ENCODE results near the gene LEAP2.

LEAP2 gene, protein sequence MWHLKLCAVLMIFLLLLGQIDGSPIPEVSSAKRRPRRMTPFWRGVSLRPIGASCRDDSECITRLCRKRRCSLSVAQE

DNA sequence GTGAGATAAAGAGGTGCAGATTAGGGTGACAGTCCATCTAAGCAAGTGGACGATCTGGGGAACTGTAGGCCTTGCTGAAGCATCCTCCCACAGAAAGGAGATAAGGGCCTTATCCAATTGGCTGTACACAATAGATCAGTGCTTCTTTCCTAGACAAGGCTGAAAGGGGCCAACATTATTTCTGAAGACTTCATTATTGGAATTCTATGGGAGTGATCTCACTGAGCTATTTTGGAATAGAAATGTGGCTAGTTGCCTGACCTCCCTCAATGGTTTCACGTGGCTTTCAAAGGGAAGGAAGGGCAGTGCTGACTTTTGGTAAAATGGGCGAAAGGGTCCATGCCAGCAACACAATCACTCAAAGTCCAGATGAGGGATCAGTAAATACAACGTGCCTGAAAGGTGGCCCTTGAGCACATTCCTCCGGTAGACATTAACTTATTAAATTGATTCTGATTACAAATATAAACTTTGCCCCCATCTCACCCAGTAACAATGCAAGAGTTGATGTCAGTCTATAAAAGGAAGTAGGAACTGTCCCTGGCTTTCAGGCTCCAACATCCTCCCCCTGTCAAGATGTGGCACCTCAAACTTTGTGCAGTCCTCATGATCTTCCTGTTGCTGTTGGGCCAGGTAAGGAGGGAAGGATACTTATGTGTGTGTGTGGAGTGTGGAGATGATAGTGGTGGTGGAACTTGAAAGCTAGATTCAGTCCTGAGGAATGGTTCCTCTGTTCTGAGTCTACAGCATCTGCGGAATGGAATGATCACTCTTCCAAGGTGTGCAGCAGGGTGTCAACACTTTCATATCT is at the start of gene LEAP2:
Gene LEAP2, plus strand, starts transcription at position 550 of the 811 bp plus-strand sequence. Its CDS starts 27 bp downstream, at position 577.
- no peak for DNase-seq

DNA sequence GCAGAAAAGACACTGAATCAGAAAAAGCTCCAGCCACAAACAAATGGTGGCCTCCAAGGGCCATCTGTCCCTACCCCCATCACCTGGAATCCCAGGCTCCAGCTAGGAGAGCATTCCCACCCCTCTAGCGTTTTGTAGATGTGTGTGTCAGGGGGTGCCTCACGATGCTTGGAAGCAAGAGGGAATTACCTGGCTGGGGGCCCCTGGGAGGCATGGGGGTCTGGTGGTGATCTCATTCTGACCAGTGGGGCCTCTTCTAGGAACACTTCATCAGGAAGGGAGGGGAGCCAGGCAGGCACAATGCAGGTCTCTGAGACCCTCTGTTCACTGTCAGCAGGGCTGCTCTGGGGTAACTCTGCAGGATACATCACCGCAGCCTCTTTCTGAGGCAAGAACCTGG is 49.0 kb upstream of the LEAP2 start:
- no peak for DNase-seq

DNA sequence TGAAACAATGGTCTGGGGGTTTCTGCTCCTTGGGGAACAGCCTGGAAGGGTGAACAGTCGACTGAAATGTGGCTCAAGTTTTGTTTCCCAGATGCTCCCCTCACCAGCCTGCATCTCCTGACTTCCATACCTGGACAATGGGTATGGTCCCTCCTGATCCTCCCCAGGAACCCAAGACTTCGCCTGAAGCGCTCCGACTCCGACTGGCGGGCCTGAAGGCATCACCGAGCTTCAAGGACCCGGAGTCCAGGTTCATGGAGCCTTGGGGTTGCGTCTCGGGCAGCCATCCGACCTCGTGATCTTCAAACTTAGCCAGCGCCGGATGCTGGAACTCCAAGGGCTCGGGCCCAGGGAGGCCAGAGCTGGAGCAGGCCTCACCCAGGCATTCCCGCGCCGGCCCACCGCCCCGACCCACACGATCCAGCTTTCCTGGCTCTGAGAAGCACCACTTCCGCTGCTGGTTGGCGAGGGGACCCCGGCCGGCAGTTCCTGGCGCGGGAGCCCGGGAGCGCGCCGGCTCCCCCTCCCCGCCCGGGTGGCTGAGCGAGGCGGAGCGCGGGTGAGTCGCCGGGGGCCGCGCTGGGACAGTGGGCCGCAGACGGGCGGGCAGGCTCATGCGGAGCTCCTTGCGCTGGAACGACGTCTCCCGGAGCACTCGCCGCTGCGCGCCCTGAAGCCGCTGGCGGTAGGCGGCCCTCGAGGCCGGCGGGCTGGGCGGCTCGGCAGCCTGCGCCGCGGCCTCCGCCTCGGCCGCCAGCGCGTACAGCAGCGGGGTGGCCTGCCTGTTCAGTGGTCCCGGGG is 48.2 kb upstream of the LEAP2 start:
- no peak for DNase-seq

DNA sequence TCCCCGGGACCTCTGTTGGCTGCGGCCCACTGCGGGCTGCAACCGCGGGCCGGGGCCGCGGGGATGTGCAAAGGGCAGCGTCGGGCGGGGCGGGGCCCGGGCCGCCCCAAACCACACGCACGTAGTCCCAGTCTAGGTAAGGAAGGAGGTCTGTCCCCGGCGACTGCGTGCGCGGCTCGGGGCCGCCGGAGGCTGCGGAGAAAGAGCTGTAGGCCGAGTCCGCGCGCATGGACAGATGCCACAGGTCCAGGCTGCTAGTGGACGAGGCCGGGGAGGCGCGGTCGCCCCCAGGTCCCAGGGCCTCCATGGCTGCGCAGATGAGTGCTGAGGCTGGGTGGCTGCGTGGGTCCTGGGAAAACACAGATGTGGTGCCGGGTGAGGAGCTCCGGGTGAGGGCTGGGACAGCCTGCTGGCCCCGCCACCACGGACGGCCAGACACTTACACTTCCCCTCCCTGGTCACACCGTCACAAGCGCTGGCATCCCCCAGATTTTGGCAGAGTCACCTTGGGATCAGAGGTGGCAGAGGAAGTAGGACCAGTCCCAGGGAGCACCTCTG is 47.6 kb upstream of the LEAP2 start:
- DNase-seq = no peak

DNA sequence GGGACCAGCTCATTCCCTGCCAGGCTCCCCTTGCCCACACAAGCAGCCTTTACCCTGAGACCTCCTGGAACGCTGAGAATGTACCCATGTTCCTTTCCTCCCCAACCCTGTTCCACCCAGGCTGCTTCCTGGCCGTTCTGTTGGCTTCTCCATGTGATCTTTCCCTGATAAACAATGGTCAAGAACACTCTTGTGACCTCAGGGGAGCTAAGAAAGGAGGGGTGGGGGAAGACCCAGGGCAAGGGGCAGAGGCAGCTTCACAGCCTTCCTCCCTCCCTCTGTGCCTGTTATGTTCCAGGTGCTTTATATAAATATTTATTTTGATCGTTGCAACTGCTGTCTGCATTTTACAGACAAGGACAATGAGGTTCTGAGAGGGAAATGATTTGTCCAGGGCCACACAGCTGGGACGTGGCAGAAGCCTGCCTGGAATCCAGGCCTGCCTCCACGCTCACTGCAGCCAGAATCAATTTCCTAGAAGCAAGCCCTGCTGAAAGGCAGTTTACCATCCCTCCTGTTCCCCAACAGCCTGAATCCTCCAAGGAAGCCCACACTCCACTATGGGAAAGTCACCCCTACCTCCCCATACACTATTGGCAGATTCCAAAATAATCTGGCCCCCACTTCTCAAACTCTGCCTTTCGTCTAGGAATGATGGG is 46.9 kb upstream of the LEAP2 start:
- no peak for DNase-seq

DNA sequence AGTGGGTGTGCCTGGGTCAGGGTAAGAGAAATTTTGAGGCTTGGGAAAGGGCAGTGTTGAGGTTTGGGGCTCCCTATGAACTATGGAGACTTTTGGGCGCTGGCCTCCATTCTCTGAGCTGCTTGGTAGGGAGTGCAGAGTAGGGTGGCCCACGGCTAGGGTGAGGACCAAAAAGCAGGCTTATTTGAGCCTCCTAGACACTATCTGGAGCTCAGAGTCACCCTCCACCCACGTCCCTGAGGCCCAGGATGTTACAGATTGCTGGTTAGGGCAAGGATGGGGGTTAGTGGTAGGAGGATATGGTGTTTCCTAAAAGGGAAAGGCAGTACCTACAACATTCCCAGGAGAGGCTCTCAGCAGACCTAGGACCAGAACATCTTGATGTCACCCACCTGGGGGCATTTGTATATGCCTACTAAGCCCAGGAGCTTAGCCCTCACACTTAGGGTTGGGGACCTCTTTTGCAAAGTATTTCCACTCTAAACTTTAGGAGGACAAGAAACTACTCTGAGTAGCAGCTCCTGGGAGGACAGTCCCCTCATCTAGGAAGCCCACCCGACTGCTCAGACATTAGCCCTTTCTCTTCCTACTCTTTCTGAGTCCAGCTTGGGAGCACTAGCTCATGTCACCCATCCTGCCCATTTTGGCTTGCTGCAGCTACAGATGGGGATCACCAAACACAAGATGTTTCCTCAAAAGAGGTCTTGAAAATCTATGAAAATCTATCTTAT is 45.4 kb upstream of the LEAP2 start:
- no peak for DNase-seq

DNA sequence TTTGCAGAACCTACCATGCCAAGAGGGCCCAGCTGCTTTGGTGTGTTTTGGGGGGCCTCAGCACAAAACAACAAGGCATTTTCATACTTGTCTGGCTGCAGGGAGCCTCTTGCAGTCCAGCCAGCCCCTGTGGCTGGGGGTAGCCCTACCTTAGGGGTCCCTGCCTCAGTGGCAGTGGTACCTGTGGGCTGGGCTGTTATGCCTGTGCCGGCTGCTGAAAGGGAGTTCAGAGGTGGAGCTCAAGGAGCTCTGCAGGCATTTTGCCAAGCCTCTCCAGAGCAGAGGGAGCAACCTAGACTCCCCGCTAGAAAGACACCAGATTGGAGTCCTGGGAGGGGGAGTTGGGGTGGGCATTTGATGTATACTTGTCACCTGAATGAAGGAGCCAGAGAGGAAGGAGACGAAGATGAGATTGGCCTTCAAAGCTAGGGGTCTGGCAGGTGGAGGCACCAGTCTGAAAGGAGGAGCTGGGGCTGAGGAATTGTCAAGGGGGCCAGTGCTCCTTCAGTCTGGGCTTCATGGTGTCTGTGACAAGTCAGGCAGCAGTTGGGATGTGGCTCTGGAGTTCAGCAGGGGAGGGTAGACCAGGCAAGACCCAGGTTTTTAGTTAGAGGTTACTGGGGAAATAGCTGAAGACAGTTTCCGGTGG is 44.5 kb upstream of the LEAP2 start:
- no peak for DNase-seq

DNA sequence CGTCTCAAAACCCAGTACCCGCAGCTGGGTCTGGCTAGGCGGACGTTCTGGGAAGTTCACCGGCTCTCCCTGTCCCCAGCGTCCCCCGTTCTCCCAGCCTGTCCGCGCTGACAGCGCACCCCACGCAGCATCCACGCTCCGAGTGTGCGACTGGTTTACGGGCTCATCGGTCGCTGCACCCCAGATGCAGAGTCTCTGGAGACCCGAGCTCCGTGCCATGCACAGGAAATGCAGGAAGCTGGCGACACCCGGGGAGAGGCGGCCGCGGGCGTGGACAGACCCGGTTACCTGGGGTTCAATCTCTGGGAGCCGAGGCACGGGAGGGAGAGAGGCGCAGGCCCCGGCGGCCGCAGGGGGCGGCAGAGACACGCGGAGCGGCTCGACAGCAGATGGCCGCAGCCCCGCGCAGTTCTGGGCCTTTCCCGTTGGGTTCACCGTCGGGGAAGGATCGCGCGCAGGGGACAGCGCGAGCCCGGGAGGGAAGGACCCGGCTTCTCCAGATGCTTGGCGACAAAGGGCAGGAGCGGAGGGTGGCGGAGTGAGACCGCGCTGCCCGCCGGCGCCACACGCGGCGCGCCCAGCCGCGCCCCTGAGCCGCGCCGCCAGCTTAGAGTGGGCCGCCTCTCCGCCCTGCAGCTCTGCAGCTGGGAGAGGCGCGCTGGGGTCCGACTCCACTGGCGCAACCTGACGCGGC is 43.6 kb upstream of the LEAP2 start:
- DNase-seq = peak; percentile 74

DNA sequence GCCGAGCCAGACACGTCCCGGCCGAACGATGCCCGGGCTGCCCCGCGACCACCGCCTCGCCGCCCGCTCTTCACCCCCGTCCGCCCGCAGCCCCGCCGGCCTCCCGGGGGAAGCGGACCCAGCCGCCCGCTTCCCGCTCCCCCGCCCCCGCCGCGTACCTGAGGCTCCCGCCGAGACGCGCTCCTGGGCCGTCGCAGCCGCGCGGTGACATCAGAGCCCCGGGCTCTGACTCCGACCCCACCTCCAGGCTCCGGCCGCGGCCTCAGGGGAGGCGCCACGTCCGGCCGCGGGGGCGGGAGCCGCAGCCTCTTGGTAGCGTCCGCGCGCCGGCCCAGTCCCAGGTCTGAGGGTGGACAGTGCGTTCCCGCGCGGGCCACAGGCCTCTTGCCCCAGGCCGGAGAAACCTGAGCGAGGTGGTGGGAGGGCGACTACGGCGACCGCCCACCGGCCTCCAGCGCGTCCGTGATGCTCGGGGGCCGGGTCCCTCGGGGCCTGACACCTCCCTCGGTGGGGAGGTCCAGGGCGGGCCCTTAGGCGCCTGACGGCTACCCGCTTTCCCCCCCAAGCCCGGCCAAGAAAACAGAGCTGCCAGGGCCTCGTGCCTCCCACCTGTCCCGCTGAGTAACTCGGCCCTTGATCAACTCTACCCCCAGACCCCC is 42.9 kb upstream of the LEAP2 start, which contains the start of gene SHROOM1:
Gene SHROOM1, minus strand, starts transcription at position 212 of the 659 bp plus-strand sequence. CDS start 4,507 bp downstream, outside the sequence.
- DNase-seq = no peak

DNA sequence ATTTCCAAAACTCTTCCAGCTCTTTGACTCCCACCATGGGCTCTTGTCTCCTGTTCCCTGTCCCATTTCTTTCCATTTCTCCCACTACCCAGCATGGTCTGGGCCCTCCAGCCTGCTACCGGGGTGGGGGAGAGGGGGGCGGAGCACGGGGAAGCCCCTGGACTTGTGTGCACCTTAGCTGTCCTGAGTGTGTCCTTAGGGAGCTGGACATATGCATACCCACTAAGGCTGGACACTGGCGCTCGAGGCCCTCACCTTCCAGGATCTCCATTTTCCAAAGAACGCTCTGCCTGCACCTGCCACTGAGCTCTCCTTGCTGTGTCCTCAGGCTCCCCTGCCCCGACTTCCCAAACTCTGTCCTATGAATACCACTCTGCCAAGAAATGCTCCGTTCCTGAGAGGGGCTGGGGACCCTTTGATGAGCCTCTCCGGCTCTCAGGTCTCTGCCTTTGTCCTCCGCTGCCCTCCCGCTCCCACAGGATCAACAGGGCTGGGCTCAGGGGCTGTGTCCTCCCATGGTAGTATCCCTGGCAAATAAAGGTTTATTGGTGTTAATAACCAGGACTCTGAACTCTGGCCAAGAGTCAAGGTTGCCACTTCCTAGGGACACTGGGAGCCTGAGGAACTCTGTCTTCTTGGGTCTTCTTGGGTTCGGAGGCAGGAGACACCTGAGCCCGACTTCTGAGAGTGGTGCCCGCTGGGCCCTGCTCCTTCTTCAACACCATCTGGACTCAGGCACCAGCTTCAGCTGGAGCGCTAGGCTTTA is 42.2 kb upstream of the LEAP2 start:
- no peak for DNase-seq

DNA sequence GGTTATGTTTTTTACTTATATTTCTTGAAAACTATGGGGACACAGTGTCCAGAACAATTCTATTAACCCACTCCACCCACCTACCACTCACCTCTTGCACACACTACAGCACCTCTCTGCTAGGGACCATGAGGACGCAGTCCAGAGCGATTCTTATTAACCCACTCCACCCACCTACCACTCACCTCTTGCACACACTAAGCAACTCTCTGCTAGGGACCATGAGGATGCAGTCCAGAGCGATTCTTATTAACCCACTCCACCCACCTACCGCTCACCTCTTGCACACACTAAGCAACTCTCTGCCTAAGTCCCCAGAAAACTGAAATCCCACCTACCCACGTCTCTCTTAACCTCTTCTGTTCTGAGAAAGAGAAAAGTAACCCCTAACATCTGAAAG is 40.9 kb upstream of the LEAP2 start:
- DNase-seq = no peak

DNA sequence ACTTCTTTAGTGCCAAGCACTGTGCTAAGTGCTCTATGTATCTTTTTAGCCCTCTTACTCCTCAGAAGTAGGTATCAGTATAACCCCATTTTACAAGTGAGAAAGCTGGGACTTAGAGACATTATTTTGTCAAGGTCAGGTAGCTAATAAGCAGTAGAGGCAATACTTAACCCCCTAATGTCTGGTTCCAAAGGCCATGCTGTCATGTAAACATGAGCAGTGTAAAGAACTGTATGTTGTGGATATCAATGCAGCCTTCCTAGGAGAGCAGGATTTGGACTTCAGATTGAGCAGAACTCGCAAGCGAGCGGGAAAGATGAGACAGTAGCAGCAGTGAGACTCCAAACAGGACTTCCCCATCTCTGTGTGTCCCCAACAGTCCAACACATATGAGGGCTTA is 39.4 kb upstream of the LEAP2 start:
- DNase-seq = no peak

DNA sequence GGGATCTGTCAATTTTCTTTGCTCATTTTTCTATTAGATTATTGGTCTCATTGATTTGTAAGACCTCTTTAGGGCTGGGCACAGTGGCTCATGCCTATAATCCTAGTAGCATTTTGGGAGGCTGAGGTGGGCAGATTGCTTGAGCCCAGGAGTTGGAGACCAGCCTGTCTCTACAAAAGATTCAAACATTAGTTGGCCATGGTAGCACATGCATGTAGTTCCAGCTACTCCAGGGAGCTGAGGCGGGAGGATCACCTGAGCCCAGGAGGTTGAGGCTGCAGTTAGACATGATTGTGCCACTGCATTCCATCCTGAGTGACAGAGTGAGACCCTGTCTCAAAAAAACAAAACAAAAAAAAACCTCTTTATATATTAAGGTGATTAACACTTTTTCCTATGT is 36.6 kb upstream of the LEAP2 start:
- DNase-seq = no peak

DNA sequence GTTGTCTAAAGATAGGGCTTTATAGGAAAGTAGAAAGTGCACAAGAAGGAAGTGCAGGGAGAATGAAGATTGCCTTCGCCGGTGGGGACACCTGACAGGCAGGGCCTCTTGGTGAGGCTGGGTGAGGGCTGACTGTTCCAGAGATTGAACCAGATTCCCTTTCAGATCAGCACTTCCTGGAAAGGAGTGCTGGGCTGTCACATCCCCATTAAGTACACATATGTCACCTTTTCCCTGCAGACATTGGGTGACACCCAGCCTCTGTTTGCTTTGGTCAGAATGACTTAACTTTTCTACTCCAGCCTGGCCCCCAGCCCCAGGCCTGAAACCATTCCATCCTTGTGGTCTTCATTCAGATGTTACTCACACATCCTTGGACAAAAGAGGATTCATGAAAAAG is 35.6 kb upstream of the LEAP2 start:
- no peak for DNase-seq

DNA sequence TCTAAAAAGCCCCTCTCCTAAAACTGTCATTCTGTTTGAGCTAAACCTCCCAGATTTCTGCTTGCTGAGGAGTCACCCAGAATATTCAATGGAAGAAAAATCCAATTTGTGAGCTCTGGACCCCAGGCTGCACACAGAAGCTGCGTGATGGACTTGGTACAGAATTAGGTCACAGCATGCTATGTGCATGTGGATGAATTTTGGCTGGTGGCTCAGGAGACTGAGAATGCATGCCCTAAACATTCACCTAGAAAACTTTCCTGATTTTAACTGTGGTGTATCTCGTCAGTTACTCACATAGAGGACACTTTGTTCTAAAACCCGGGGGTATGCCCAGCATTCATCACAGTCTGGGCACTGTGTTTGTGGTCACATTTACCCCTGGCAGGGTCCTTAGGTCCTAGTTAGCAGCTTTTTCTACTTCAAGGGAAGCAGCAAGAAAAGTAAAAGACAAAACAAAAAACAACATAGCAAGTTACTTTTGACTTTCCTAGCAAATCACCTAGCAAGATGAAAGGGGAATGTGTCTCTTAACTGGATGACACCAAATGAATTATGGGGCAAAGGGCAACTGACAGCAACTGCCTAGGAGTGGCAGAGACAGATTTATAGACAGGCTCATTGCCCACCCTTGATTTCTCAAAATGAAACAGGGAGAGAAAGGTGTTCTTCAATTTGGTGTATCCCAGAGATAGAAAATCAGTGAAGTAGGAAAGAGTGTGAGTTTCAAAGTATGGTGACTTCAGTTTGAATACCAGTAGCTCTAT is 34.8 kb upstream of the LEAP2 start:
- no peak for DNase-seq

DNA sequence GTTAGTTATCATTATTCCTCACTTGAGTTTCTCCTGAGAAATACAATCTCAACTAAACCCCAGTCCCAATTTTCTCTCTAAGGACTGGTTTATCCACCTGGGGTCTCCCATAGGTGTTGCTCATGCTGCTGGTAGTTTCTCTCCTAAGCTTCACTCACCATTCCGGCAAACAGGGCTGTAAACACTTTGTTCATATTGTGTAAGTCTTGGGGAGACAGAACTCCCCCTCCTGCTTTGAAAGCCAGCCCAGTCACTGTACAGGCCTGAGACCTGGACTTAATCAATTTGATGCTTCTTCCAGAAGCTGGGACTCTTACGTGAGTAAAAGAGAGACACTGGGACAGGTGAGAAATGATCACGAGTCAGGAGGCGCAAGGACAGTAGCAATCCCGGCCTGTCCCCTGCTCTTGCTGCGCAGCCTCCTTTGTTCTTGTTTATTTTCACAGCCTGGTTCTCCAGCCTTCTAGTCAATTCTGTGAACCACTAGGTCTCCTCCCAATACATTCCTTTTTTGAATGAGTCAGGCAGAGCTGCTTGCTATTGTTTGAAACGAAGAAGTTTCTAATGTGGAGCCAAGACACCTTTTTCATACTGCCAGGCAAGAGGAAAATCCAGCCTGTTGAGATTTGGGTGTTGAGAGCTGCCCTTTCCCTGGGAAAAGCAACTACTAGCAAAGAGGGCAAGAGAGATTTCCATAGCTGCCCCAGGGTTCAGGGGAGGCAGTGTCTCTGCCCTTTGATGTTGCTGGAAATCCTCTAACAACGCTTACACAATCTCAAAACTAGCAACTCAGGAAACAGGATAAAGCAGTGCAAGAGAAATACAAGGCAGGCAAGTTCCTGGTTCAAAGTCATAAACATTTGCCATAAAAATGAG is 33.8 kb upstream of the LEAP2 start:
- no peak for DNase-seq

DNA sequence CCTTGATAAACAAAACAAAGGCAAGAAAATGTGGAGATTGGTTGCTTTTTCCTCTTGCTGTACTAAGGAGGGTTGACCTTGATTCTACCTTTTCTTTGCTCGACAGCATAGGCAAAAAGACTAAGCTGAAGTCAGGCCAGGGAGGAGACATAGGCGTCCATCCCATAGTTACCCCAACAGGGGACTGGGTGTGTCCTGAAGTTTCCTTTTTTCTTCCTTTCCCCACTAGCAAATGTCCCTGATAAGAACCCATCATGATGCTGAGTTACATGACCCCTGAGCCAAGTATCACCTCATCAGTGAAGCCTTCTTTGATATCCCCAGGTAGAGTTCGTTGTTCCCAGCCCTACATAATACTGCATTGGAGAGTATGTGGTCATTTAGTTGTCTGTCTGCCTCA is 33.2 kb upstream of the LEAP2 start:
- no peak for DNase-seq

DNA sequence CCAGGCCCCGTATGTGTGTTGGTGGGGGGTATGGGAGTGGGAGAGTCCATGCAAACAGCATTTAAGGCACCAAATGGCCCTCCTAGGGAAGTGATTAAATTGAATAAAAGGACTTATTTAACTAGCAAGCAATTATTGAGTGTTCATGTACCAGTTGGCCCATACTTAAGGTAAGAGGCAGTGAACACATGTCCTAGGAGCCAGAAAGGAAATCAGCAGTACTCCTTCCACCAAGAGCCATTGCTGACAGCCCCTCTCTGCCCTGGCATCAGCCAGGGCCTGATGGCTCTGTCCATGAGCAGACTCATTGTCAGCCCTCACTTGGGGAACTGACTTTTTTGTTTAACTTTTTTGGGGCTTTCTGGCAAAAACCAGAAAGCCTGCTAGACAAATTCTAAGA is 32.6 kb upstream of the LEAP2 start:
- DNase-seq = no peak

All from CD4-positive, alpha-beta T cell treated with Interleukin-12 subunit alpha and Interleukin-12 subunit beta, for 1 hour (primary cell).